Measurements from ENCODE around the gene LRRC8B.

LRRC8B gene

DNA sequence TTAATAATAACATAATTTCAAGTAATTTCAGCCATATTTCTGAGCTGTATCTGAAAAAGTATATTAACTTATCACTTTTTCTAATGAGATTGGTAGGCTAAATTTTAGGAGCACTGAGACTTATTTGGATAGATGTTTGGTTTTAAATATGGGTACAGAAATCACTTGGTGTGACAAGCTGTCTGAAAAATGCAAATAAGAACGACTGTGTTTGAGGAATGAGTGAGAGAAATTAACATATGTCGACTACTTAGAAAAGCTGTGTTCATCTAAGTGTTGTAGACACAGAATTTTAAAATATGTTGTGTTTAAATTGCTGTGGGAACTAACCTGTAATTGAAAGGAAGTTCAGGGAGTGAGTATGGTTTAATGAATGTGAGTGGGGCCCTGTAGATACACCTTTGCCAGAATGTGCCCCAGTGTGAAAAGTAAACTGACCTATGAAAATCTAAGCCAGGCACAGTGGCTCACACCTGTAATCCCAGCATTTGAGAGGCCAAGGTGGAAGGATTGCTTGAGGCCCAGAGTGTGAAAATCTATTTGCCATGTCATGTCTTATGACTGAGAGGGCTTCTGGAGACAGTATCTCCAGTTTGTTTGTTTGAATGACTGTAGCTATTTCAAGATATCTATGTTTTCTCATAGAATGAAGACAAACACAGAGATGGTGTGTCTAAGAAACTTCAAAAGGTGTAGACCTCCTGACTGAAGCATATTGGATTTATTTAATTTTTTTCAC, 54.5 kb downstream of the LRRC8B start:
- H3K4me3 ChIP-seq (ENCODE audit: low read depth, low read length) = no peak overlapping the region
- TF ChIP-seq, protein P1, sequence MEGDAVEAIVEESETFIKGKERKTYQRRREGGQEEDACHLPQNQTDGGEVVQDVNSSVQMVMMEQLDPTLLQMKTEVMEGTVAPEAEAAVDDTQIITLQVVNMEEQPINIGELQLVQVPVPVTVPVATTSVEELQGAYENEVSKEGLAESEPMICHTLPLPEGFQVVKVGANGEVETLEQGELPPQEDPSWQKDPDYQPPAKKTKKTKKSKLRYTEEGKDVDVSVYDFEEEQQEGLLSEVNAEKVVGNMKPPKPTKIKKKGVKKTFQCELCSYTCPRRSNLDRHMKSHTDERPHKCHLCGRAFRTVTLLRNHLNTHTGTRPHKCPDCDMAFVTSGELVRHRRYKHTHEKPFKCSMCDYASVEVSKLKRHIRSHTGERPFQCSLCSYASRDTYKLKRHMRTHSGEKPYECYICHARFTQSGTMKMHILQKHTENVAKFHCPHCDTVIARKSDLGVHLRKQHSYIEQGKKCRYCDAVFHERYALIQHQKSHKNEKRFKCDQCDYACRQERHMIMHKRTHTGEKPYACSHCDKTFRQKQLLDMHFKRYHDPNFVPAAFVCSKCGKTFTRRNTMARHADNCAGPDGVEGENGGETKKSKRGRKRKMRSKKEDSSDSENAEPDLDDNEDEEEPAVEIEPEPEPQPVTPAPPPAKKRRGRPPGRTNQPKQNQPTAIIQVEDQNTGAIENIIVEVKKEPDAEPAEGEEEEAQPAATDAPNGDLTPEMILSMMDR (IDR thresholded peaks at IDR 0.05; ENCODE audit: low read depth, low read length) = no peak
- no peak for DNase-seq (ENCODE audit: low read depth, low spot score)
- in situ Hi-C loops (cut with HindIII; ENCODE audit: low sequenced_read_pairs) = no loop called here

DNA sequence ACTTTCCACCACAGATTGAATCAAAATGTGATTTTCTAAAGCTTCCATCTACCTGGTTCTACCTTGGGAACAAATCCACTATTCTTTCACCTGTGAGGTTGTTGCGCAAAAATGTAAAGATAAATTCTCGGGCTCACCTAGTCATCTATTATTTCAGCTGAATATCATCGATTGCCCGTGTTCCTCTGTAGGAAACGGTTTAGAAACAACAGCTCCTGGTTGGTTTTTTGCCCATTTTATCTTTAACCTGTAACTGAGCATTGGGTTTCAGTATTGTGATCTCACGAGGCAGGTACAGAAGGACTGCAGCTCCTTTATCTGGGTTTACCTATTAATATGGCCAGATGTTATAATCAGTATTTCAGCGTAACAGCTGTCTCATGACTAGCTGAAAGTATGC, 55.4 kb downstream of the LRRC8B start:
- H3K4me3 ChIP-seq (ENCODE audit: low read depth, low read length) = no peak overlapping the region
- in situ Hi-C loops (cut with HindIII; ENCODE audit: low sequenced_read_pairs) = no loop called here
- DNase-seq (ENCODE audit: low read depth, low spot score) = no peak
- TF ChIP-seq, protein P1 (IDR thresholded peaks at IDR 0.05; ENCODE audit: low read depth, low read length) = no peak

DNA sequence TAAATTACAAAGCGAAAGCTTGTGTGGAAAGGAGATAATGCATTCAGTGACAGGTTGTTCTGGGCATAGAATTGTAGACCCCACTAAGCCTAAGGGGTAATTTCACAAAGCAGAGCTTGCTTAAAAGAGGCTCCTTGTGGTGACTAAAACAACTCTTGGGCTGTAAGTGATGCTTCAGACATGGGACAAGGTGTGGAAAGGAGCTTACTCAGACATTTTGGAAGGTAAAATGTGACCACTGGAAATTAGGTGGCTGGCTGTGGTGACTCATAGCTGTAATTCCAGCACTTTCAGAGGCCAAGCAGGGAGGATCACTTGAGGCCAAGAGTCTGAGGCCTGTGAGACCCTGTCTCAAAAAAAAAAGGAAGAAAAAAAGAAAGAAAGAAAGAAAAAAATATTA, 57.2 kb downstream of the LRRC8B start:
- in situ Hi-C loops (cut with HindIII; ENCODE audit: low sequenced_read_pairs) = no loop called here
- H3K4me3 ChIP-seq (ENCODE audit: low read depth, low read length) = no peak overlapping the region
- TF ChIP-seq, protein P1 (IDR thresholded peaks at IDR 0.05; ENCODE audit: low read depth, low read length) = no peak

DNA sequence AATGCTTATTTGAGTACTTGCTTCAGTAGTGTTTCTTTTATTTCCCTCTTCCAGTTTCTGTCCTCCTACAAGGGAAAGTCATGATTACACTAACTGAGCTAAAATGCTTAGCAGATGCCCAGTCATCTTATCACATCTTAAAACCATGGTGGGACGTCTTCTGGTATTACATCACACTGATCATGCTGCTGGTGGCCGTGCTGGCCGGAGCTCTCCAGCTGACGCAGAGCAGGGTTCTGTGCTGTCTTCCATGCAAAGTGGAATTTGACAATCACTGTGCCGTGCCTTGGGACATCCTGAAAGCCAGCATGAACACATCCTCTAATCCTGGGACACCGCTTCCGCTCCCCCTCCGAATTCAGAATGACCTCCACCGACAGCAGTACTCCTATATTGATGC, 57.9 kb downstream of the LRRC8B start:
- in situ Hi-C loops (cut with HindIII; ENCODE audit: low sequenced_read_pairs) = no loop called here
- H3K4me3 ChIP-seq (ENCODE audit: low read depth, low read length) = no peak overlapping the region
- TF ChIP-seq, protein P1 (IDR thresholded peaks at IDR 0.05; ENCODE audit: low read depth, low read length) = no peak
- no peak for DNase-seq (ENCODE audit: low read depth, low spot score)

More for the DNA sequence above, 57.2 kb downstream of the LRRC8B start:
- DNase-seq (ENCODE audit: low read depth, low spot score) = no peak

DNA sequence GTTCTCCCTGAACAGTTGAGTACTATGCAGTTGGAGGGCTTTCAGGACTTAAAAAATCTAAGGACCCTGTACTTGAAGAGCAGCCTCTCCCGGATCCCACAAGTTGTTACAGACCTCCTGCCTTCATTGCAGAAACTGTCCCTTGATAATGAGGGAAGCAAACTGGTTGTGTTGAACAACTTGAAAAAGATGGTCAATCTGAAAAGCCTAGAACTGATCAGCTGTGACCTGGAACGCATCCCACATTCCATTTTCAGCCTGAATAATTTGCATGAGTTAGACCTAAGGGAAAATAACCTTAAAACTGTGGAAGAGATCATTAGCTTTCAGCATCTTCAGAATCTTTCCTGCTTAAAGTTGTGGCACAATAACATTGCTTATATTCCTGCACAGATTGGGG, 59.6 kb downstream of the LRRC8B start:
- TF ChIP-seq, protein P1 (IDR thresholded peaks at IDR 0.05; ENCODE audit: low read depth, low read length) = no peak
- no peak for DNase-seq (ENCODE audit: low read depth, low spot score)
- no peak overlapping the region for H3K4me3 ChIP-seq (ENCODE audit: low read depth, low read length)
- in situ Hi-C loops (cut with HindIII; ENCODE audit: low sequenced_read_pairs) = no loop called here

DNA sequence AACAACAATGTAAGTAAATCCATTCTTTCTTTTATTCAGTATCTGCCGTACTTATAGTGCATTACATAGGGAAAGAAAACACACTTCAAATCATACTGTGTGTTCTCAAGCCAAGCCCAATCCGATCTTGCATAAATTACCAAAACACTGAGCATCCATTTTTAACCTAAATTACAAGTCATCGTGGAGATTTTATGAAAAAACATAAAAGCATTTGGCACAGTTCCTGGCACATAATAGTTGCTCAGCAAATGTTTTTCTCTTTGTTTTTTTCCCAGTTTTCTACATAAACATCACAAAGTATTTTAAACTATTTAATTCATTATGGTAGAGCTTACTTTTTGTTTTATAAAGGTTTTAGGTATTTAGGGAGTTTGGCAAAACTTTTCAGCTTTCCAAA, 60.2 kb downstream of the LRRC8B start:
- in situ Hi-C loops (cut with HindIII; ENCODE audit: low sequenced_read_pairs) = no loop called here

More for the DNA sequence above, 60.2 kb downstream of the LRRC8B start:
- no peak for DNase-seq (ENCODE audit: low read depth, low spot score)
- TF ChIP-seq, protein P1 (IDR thresholded peaks at IDR 0.05; ENCODE audit: low read depth, low read length) = no peak
- H3K4me3 ChIP-seq (ENCODE audit: low read depth, low read length) = no peak overlapping the region

Data from astrocyte of the spinal cord (primary cell).